ENCODE results near the gene PDE6B. TPM values are rescaled to one million over a fixed set of nuclear protein-coding genes. Genes with fewer than 3 reads are reported as not detected.

PDE6B gene
- total RNA-seq, 1 experiment from 2014 or later, result 10.8 TPM

DNA sequence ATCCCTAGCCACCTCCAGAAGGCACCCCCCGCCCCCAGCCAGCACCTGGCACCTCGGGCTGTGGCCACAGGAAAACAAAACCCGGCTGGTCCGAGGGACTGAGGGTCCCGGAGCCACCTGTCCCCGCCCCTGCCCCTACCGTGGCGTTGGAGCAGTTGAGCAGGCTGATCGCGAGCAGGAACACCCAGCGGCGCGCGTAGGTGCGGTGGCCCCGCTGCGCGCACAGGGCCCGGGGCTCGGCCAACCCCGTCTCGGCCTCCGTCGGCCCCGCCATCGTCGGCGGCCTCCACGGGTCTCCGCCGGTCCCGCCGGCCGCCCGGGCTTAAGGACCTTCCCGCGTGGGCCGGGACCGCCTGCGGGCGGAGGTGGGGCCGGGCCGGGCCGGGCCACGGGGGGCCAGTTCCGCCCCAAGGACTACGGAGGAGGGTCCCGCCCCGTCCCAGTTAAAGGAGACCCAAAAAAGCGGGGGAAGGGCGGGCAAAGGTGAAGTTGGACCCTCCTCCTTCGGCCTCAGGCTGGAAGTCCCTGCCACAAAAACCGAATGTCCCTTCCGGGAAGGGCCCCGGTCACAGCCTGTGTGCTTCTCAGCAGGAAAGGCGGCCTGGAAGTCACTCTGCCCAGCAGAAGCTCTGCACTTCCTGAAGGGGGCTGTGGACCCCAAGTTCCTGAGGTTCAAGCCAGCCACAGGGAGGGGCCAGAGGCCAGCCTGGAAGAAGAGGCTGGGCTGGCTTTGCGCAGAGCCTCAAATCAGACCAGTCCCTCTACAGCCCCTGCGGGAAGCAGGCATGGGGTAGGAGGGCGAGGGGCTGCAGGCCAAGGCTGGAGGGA is 63.7 kb downstream of the PDE6B start, which contains the start of gene SLC49A3:
Gene SLC49A3 (minus strand): TSS at position 298 of the 828 bp plus-strand sequence. CDS start 24 bp downstream, at position 274.
- Histone ChIP-seq H3K23me2 (ENCODE audit: insufficient read length, low read depth, low read length, poor library complexity, severe bottlenecking) (no peaks in the 10 kb centered on the region), H4K20me1 (ENCODE audit: control insufficient read depth, insufficient read depth, insufficient read length) (no peaks in the 10 kb centered on the region), H2BK15ac (ENCODE audit: low read depth, low read length) (no peak within 1 kb of the TSS), H3K23ac (ENCODE audit: insufficient read length, low read depth, low read length) (no peak within 1 kb of the TSS), H3K56ac (ENCODE audit: insufficient read length, low read depth, low read length) (no peak within 1 kb of the TSS), H3K9ac (ENCODE audit: extremely low read depth, insufficient read length, low read length) (no peak within 1 kb of the TSS), H2BK120ac (ENCODE audit: low read depth, low read length, poor library complexity, severe bottlenecking) (no peak within 1 kb of the TSS), H2AK5ac (ENCODE audit: insufficient read length, low read length) (no peak within 1 kb of the TSS), H2BK12ac (ENCODE audit: insufficient read length, low read depth, low read length) (no peak within 1 kb of the TSS), H2BK20ac (ENCODE audit: low read depth, low read length, poor library complexity, severe bottlenecking) (no peak within 1 kb of the TSS), H4K5ac (ENCODE audit: insufficient read length, low read depth, low read length) (no peak within 1 kb of the TSS), H3K4me1 (ENCODE audit: insufficient read depth, low read length) (peaks cover 7% of the 10 kb centered on the region; the same call in 1 of the 2 replicates), H3K14ac (ENCODE audit: insufficient read depth, low read length) (peak within 1 kb of the TSS; percentile 44; the same call in 1 of the 2 replicates), H3K9me3 (ENCODE audit: control insufficient read depth, low read depth, low read length) (no peaks in the 10 kb centered on the region), H3K79me2 (ENCODE audit: insufficient read depth, low read length) (no peaks in the 10 kb centered on the region), H3T11ph (ENCODE audit: low read length) (no peak within 1 kb of the TSS), H3K27me3 (ENCODE audit: insufficient read depth, low read length) (no peaks in the 10 kb centered on the region), H3K27ac (ENCODE audit: insufficient read length, low read depth, low read length) (no peak within 1 kb of the TSS), H2AFZ (ENCODE audit: low read length) (no peak within 1 kb of the TSS), H3K18ac (ENCODE audit: insufficient read length, low read depth, low read length) (peak within 1 kb of the TSS; percentile 3), H3K79me1 (ENCODE audit: insufficient read depth, low read depth, low read length, poor library complexity, severe bottlenecking) (no peaks in the 10 kb centered on the region), H4K8ac (replicated peaks; ENCODE audit: insufficient read length, low read depth, low read length) (no peak within 1 kb of the TSS), H4K91ac (ENCODE audit: insufficient read length, low read depth, low read length) (no peak within 1 kb of the TSS), H3K4ac (ENCODE audit: low read depth, low read length) (no peak within 1 kb of the TSS), H3K4me2 (ENCODE audit: insufficient read depth, insufficient read length, low read length) (peak within 1 kb of the TSS; percentile 20), H2BK5ac (ENCODE audit: insufficient read length, low read length) (no peak within 1 kb of the TSS)
- DNase-seq, result peak; percentile 69
- Mint-ChIP-seq H3K4me1 (peaks cover 15 to 38% of the 10 kb centered on the region in 2 experiments), H3K4me3 (peak within 1 kb of the TSS; percentile 55 to 60), H3K9me3 (no peaks in the 10 kb centered on the region; a peak in 1 of 5 replicates), H3K27me3 (ENCODE audit: low read depth) (peaks cover 6% of the 10 kb centered on the region), H3K36me3 (ENCODE audit: insufficient read depth in 1 of 3, low read depth in 3 of 3) (peaks cover 0 to 3% (median 0%) of the 10 kb centered on the region in 3 experiments; a peak in 1 of 7 replicates), H3K27ac (no peak within 1 kb of the TSS)
- no CpG with 5 or more reads among the region's 59 CpGs for WGBS (ENCODE audit: extremely low coverage, insufficient read length, low lambda C conversion rate)
- peak; percentile 16; the same call in 1 of the 3 replicates for TF ChIP-seq CTCF (conservative IDR thresholded peaks at IDR 0.05)

Measured in H9 (cell line).